A549 (cell line): ENCODE data around the gene CSTF3.

Source experiments
- CTCF ChIP-seq: fragments of >200 bp; sonication (Bioruptor Twin); formaldehyde crosslinking; IDR thresholded peaks from 3 replicates; pipeline ENCODE4 v1.5.1; 2016
- RCOR1 ChIP-seq: fragments of 150-350 bp; IDR thresholded peaks from 2 replicates; pipeline ENCODE4 v1.6.1; 2014; ENCODE audit warnings: antibody characterized with exemption, low read length, low read depth

GRCh38 chr11:33161120-33162005 lies at the start of gene CSTF3:
- no peak for TF ChIP-seq CTCF
- no peak for TF ChIP-seq RCOR1
